LoVo (cell line): ENCODE results near the gene IGSF11.

Experiments
- DNase-seq: peaks from one replicate; pipeline ENCODE4 v3.0.0-alpha.2; 2016; ENCODE audit warnings: low spot score

IGSF11 gene

DNA sequence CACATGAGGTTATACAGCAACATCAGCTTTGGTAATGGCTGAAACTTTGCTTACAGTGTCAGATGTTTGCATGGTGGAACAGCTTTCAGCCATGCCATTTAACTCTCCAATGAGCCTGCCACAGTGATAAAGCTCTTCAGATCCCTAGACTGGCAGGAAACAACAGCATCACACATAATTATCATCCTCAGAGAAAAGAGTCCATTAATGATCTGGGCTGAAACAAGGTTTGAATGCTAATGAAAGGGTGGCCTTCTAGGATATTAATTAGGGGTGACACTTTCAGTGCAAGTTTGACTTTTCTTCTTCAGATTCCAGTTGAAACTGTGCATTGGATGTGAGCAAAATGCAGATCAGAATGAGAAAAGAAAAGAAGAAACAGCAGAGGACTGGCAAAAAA lies 166.6 kb downstream of the IGSF11 start:
- DNase-seq = no peak

DNA sequence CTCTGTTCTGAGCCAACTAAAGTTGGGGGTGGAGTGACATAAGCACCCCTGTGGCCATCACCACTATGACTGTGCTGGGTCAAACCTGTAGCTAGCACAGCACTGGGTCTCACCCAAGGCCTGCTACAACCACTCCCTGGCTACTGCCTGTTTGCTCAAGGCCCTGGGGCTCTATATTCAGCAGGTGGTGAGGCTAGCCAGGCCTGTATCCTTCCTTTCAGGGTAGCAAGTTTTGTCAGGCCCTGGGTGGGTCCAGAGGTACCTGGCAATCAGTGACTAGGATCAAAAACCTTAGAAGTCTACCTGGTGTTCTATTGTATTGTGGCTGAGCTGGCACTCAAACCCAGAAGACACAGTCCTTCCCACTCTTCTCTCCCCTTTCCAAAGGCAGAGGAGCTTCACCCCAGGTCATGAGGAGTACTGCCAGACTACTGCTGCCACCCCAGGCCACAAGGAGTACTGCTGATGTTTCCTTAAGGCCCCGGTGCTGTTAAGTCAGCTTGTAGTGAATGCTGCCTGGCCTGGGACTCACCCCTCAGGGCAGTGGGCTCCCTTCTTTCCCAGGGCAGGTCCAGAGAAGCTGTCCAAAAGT lies 170.8 kb downstream of the IGSF11 start:
- peak; percentile 15 for DNase-seq

DNA sequence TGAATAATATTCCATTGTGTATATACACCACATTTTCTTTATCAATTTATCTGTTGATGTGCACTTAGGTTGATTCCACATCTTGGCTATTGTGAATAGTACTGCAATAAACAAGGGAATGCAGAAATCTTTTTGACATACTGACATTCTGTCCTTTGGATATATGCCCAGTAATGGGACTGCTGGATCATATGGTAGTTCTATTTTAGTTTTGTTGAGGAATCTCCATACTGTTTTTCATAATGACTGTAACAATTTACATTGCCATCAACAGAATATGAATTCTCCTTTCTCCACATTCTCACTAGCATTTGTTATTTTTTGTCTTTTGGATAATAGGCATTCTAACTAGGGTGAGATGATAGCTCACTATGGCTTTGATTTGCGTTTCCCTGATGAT lies 174.7 kb downstream of the IGSF11 start:
- no peak for DNase-seq

DNA sequence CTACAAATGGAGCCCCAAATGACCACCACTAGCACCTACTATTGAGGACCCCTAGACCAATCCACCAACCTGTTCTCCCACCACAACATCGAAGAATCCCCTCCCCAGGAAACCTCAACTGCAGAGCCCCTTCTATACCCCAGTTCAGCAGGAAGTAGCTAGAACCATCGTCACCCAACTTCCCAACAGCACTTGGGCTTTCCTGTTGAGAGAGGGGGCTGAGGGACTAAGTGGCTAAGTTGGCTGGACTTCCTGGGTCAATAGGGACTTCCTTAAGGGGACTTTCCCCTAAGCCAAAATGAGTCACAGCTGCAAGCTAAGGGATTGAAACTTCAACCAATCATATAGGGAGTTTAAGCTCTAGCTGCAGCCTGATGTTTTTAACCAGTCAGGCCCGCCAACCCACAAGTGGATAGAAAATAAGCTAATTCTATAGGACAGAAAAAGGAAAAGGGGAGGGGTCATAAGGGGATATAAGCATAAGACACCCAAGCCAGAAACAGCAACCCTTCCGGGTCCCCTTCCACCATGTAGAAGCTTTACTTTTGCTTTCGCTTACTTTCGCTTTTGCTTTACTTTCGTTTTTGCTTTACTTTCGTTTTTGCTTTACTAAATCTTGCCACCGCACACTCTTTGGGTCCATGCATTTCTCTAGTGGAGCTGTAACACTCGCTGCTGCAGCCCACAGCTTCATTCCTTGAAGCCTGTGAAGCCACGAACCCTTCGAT lies 183.0 kb downstream of the IGSF11 start:
- DNase-seq = peak; percentile 7

DNA sequence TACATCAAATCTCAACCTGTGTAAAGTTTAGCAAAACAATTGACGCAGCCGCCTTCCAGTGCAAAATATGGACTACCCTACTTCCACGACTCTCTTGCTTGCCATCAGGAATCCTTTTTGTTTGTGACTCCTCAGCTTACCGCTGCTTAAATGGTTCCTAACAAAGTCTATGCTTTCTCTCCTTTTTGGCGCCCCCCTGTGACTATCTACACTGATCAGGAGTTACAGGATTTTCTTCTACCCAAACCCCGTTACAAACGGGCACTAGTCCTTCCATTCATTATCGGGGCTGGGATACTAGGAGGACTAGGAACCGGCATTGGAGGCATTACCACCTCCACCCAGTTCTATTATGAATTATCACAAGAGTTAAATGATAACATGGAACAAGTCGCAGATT lies 184.0 kb downstream of the IGSF11 start:
- no peak for DNase-seq
